Karpas-422 (cell line): ENCODE results near the gene ADGRG3. TPM values are rescaled to one million over a fixed set of nuclear protein-coding genes. Genes with fewer than 3 reads are reported as not detected.

ENCODE experiments used
- DNase-seq: peaks from one replicate; pipeline ENCODE4 v3.0.0-alpha.2; 2015
- H2AFZ ChIP-seq: fragments of 200-600 bp; sonication (generic); 2 replicates; pipeline ENCODE4 v1.6.1; 2014; ENCODE audit warnings: antibody characterized with exemption, low read length, mixed read lengths
- H3K27ac ChIP-seq: fragments of 200-600 bp; sonication (generic); 2 replicates; pipeline ENCODE4 v1.5.1; 2014; ENCODE audit warnings: mild to moderate bottlenecking, low read length, moderate library complexity
- H3K27me3 ChIP-seq: fragments of 200-600 bp; sonication (generic); 2 replicates; pipeline ENCODE4 v1.6.1; 2014; ENCODE audit warnings: low read length, mixed read lengths
- H3K36me3 ChIP-seq: fragments of 200-600 bp; sonication (generic); 2 replicates; pipeline ENCODE4 v1.6.1; 2014; ENCODE audit warnings: low read length, mixed read lengths; ENCODE audit not compliant: insufficient read depth
- H3K4me1 ChIP-seq: fragments of 200-600 bp; sonication (generic); 2 replicates; pipeline ENCODE4 v1.6.1; 2014; ENCODE audit warnings: mild to moderate bottlenecking, low read length, mixed read lengths
- H3K4me2 ChIP-seq: fragments of 200-600 bp; sonication (generic); 2 replicates; pipeline ENCODE4 v1.6.1; 2014; ENCODE audit warnings: low read length, low read depth, mild to moderate bottlenecking; ENCODE audit not compliant: poor library complexity, severe bottlenecking
- H3K4me3 ChIP-seq: fragments of 200-600 bp; sonication (generic); 2 replicates; pipeline ENCODE4 v1.5.1; 2014; ENCODE audit warnings: mild to moderate bottlenecking, antibody characterized with exemption, low read length, mixed read lengths
- H3K79me2 ChIP-seq: fragments of 200-600 bp; sonication (generic); 2 replicates; pipeline ENCODE4 v1.6.1; 2014; ENCODE audit warnings: mild to moderate bottlenecking, low read length, mixed read lengths
- H3K9ac ChIP-seq: fragments of 200-600 bp; sonication (generic); 2 replicates; pipeline ENCODE4 v1.6.0; 2014; ENCODE audit warnings: low read length
- H3K9me2 ChIP-seq: fragments of 200-600 bp; sonication (generic), shearing (Covaris generic); replicated peaks from 2 replicates; pipeline ENCODE4 v1.6.0; 2014; ENCODE audit warnings: mild to moderate bottlenecking, low read length, moderate library complexity; ENCODE audit not compliant: insufficient read depth
- H3K9me3 ChIP-seq: fragments of 300-700, 200-600 bp; sonication (generic); 2 replicates; pipeline ENCODE4 v1.6.1; 2014; ENCODE audit warnings: low read length, mixed read lengths
- H4K20me1 ChIP-seq: fragments of 200-600 bp; sonication (generic); 2 replicates; pipeline ENCODE4 v1.6.1; 2014; ENCODE audit warnings: mild to moderate bottlenecking, antibody characterized with exemption, low read length, low read depth; ENCODE audit not compliant: insufficient read depth
- total RNA-seq: library from RNA; depleted of rRNA; stranded (reverse); fragments of >200 nt; shearing (Covaris generic); gene quantifications from 2 replicates; pipeline ENCODE4 v1.2.3, GENCODE V29; 2014; ENCODE audit warnings: low replicate concordance

ADGRG3 gene
- total RNA-seq, 1 experiment from 2014 or later, result not detected

- Histone ChIP-seq H3K27me3 (no peaks in the 10 kb centered on the region), H3K9me3 (no peaks in the 10 kb centered on the region), H4K20me1 (no peaks in the 10 kb centered on the region), H3K4me3 (no peak overlapping the region), H3K27ac (no peak overlapping the region), H3K4me2 (no peak overlapping the region), H3K9me2 (no peaks in the 10 kb centered on the region), H3K36me3 (no peaks in the 10 kb centered on the region), H3K9ac (no peak overlapping the region), H3K4me1 (no peaks in the 10 kb centered on the region), H2AFZ (no peak overlapping the region), H3K79me2 (no peaks in the 10 kb centered on the region)
- no peak for DNase-seq
Measured at GRCh38 chr16:57682809-57683635, 14.9 kb downstream of the ADGRG3 start.

- H3K4me1 ChIP-seq, result no peaks in the 10 kb centered on the region
- no peak overlapping the region for H3K27ac ChIP-seq
- H3K4me2 ChIP-seq, result no peak overlapping the region
- H3K36me3 ChIP-seq, result no peaks in the 10 kb centered on the region
- H3K9me3 ChIP-seq, result no peaks in the 10 kb centered on the region
- no peak overlapping the region for H3K9ac ChIP-seq
- H4K20me1 ChIP-seq, result no peaks in the 10 kb centered on the region
- H3K4me3 ChIP-seq, result no peak overlapping the region
- H2AFZ ChIP-seq, result no peak overlapping the region
- H3K79me2 ChIP-seq, result no peaks in the 10 kb centered on the region
- no peaks in the 10 kb centered on the region for H3K9me2 ChIP-seq
- no peak for DNase-seq
- H3K27me3 ChIP-seq, result no peaks in the 10 kb centered on the region
Measured at GRCh38 chr16:57683636-57684545, 15.8 kb downstream of the ADGRG3 start.

- no peak for DNase-seq
- H2AFZ ChIP-seq, result no peak overlapping the region
- H3K27ac ChIP-seq, result no peak overlapping the region
- no peaks in the 10 kb centered on the region for H3K4me1 ChIP-seq
- no peaks in the 10 kb centered on the region for H3K9me3 ChIP-seq
- no peaks in the 10 kb centered on the region for H3K79me2 ChIP-seq
- H3K9me2 ChIP-seq, result no peaks in the 10 kb centered on the region
- no peak overlapping the region for H3K9ac ChIP-seq
- no peaks in the 10 kb centered on the region for H3K27me3 ChIP-seq
- no peak overlapping the region for H3K4me2 ChIP-seq
- no peaks in the 10 kb centered on the region for H4K20me1 ChIP-seq
- no peaks in the 10 kb centered on the region for H3K36me3 ChIP-seq
- no peak overlapping the region for H3K4me3 ChIP-seq
Measured at GRCh38 chr16:57684626-57685358, 16.7 kb downstream of the ADGRG3 start.

- H3K4me3 ChIP-seq, result no peak overlapping the region
- no peak overlapping the region for H3K27ac ChIP-seq
- H3K27me3 ChIP-seq, result no peaks in the 10 kb centered on the region
- DNase-seq, result no peak
- no peak overlapping the region for H3K9ac ChIP-seq
- H3K9me3 ChIP-seq, result no peaks in the 10 kb centered on the region
- no peaks in the 10 kb centered on the region for H3K79me2 ChIP-seq
- H3K4me1 ChIP-seq, result no peaks in the 10 kb centered on the region
- no peak overlapping the region for H2AFZ ChIP-seq
- no peak overlapping the region for H3K4me2 ChIP-seq
- no peaks in the 10 kb centered on the region for H3K9me2 ChIP-seq
- H3K36me3 ChIP-seq, result no peaks in the 10 kb centered on the region
- H4K20me1 ChIP-seq, result no peaks in the 10 kb centered on the region
Measured at GRCh38 chr16:57685633-57686032, 17.5 kb downstream of the ADGRG3 start.

- Histone ChIP-seq H3K4me1 (no peaks in the 10 kb centered on the region), H4K20me1 (no peaks in the 10 kb centered on the region), H3K4me2 (no peak overlapping the region), H3K4me3 (no peak overlapping the region), H3K27ac (no peak overlapping the region), H3K79me2 (no peaks in the 10 kb centered on the region), H3K27me3 (no peaks in the 10 kb centered on the region), H3K9me3 (no peaks in the 10 kb centered on the region), H3K9me2 (no peaks in the 10 kb centered on the region), H3K9ac (no peak overlapping the region), H2AFZ (no peak overlapping the region), H3K36me3 (no peaks in the 10 kb centered on the region)
- DNase-seq, result no peak
Measured at GRCh38 chr16:57686577-57686976, 18.5 kb downstream of the ADGRG3 start.

GRCh38 chr16:57687363-57687929 lies 19.3 kb downstream of the ADGRG3 start:
- Histone ChIP-seq H3K27ac (no peak overlapping the region), H3K4me1 (no peaks in the 10 kb centered on the region), H3K79me2 (no peaks in the 10 kb centered on the region), H3K9me3 (no peaks in the 10 kb centered on the region), H2AFZ (no peak overlapping the region), H3K9ac (no peak overlapping the region), H3K4me2 (no peak overlapping the region), H4K20me1 (no peaks in the 10 kb centered on the region), H3K9me2 (no peaks in the 10 kb centered on the region), H3K36me3 (no peaks in the 10 kb centered on the region), H3K4me3 (no peak overlapping the region), H3K27me3 (no peaks in the 10 kb centered on the region)
- DNase-seq, result no peak

GRCh38 chr16:57688487-57688986 lies 20.4 kb downstream of the ADGRG3 start:
- Histone ChIP-seq H3K9me2 (no peaks in the 10 kb centered on the region), H4K20me1 (no peaks in the 10 kb centered on the region), H3K9ac (no peak overlapping the region), H3K27me3 (no peaks in the 10 kb centered on the region), H3K9me3 (no peaks in the 10 kb centered on the region), H3K4me2 (no peak overlapping the region), H3K79me2 (no peaks in the 10 kb centered on the region), H3K4me3 (no peak overlapping the region), H3K36me3 (no peaks in the 10 kb centered on the region), H3K4me1 (no peaks in the 10 kb centered on the region), H2AFZ (no peak overlapping the region), H3K27ac (no peak overlapping the region)
- DNase-seq, result no peak
